HG03097 (cell line): ENCODE results near the gene ZDHHC11B.

Experiments
- ATAC-seq: cut with Tn5 transposase; IDR thresholded peaks from one replicate; pipeline ENCODE4 v1.9.1; 2021; ENCODE audit not compliant: unreplicated experiment, low FRiP score

ZDHHC11B gene

DNA sequence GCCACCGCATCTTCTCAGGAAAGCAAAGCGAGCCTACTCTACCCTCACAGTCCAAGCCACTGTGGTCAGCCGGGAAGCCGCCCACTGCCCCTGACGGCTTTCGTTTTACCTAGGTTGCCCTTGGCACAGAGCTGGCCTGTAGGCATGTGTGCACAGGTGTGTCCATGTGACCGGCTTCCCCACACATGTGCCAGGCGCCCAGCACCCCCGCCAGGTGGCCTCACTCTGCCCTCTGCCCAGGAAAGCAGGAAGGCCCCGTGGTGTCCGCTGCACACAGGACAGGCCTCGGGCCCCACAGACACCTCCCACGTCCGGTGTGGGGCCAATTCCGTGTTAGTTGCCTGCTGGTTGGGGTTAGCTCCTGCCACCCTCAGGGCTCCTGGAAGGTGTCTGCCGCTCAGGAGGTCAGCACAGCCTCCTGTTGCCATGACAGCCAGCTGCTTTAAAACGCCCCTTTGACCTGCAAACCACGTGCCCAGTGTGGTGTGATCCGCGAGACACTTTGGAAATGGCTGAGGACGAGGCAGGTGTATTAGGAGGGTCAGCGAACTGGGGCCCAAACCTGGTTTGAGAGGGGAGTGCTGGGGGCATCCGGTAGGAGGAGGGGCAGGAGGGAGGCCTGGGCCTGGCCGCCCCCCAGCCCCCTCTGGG lies 120.1 kb downstream of the ZDHHC11B start:
- ATAC-seq = no peak

- ATAC-seq = no peak
Observed at GRCh38 chr5:663436-664342, 120.8 kb downstream of the ZDHHC11B start.

DNA sequence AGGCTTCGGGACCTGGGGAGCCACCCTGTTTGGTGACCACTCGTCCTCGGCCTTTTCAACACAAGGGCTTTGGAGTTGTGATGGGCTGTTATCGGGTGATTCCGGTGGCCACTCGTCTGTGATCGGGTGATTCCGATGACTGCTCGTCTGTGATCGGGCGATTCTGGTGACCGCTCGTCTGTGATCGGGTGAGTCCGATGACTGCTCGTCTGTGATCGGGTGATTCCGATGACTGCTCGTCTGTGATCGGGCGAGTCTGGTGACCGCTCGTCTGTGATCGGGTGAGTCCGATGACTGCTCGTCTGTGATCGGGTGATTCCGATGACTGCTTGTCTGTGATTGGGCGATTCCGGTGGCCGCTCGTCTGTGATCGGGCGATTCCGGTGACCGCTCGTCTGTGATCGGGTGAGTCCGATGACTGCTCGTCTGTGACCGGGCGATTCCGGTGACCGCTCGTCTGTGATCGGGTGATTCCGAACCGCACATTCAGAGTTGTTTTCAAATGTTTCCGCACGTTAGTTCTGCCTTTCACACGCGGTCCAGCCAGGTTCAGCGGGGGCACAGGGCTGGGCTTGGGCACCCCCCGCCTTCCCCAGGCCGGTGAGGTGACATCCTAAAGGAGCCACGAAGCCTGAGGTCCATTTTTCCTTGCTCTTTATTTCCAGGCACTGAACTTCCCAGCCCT lies 121.6 kb downstream of the ZDHHC11B start:
- no peak for ATAC-seq

DNA sequence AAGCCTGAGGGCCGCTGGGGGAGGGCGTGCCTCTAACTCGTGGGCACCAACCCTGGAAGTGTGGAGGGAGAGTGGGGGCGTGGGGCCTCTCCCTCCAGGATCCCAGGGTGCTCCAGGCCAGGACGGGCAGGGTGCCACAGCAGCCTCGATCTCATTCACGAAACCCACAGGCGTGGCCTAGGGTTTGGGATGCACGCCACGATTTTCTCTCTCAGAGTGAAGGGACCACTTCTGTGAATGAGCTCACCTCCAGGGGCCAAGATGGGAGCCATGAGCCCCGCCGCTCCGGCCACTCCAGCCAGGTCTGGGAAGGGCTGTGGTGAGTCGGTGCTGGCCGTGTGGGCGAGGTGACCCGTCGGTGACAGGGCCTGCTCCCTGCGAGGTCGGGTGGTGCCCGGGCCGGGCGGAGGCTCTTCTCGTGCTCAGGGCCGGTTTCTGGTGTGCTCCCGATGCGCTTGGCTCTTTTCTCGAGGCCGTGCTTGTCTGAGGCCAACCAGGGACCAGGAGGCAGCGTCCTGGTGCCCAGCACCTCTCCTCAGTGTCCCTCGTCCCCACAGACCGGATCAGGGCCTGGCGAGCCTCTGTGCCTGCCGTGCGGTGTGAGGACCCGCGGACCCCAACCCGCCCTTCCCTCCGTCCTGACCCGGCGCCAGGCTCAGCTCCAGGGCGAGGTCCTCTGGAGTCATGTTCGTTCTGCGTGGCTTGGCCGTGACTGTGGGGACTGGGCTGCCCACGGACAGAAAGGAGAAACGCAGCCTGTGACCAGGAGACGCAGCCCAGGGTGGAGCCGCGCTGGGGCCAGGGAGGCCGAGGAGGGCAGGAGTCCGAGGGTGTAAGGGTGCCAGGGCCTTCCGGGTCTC lies 122.4 kb downstream of the ZDHHC11B start:
- no peak for ATAC-seq

- no peak for ATAC-seq
Observed at GRCh38 chr5:660491-661030, 124.0 kb downstream of the ZDHHC11B start.
